WTC11 (cell line): ENCODE measurements around the gene RUFY2.

ENCODE experiments used
- CTCF ChIP-seq: fragments of 200-600 bp; IDR thresholded peaks from 2 replicates; pipeline ENCODE4 v1.8.0; 2022; ENCODE audit warnings: antibody characterized with exemption
- FOXK1 ChIP-seq: sonication (generic); formaldehyde crosslinking; IDR thresholded peaks from 2 replicates; pipeline ENCODE4 v1.8.0; 2022; ENCODE audit warnings: mild to moderate bottlenecking, moderate library complexity, missing genetic modification reagents
- MLX ChIP-seq: sonication (generic); formaldehyde crosslinking; IDR thresholded peaks from 2 replicates; pipeline ENCODE4 v1.8.1; 2023; ENCODE audit warnings: mild to moderate bottlenecking, missing genetic modification reagents, moderate library complexity
- TCF7 ChIP-seq: sonication (generic); formaldehyde crosslinking; IDR thresholded peaks from 2 replicates; pipeline ENCODE4 v1.8.0; 2022; ENCODE audit warnings: mild to moderate bottlenecking, low read depth, missing genetic modification reagents, moderate library complexity
- TF ChIP-seq, protein P1 (sequence below): fragments of 250-450 bp; sonication (Bioruptor Pico); IDR thresholded peaks from 2 replicates; pipeline ENCODE4 v1.9.0; 2021; ENCODE audit warnings: moderate library complexity, mild to moderate bottlenecking, inconsistent platforms, borderline replicate concordance

DNA sequence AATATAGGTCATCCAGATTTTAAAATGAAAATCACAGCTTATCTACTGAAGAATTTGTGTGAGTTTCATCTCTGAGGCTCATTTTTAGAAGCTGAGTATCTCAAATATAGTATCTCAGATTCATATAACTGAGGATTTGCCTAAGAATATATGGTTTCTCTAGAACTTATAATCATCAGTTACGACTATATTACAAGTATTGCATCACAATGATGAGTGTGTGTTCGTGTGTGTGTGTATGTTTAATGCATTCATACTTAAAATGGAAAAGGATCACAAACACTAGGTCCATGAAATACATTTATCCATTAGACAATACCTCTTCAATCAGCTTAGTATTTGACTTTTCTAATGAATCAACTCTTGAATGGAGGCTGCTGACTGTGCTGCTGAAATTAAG is 21.3 kb downstream of the RUFY2 start:
- no peak for TF ChIP-seq CTCF
- TF ChIP-seq, protein P1, sequence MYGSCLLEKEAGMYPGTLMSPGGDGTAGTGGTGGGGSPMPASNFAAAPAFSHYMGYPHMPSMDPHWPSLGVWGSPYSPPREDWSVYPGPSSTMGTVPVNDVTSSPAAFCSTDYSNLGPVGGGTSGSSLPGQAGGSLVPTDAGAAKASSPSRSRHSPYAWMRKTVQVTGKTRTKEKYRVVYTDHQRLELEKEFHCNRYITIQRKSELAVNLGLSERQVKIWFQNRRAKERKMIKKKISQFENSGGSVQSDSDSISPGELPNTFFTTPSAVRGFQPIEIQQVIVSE (CRISPR knock-in tag) = no peak
- TF ChIP-seq FOXK1 (CRISPR knock-in tag) = no peak
- TF ChIP-seq MLX (CRISPR knock-in tag) = no peak
- no peak for TF ChIP-seq TCF7 (CRISPR knock-in tag)
